ENCODE results near the gene GRK3. TPM values are rescaled to one million over a fixed set of nuclear protein-coding genes. Genes with fewer than 3 reads are reported as not detected.

GRK3 gene
- total RNA-seq, 4 donors from 2014 or later: 0.64 to 5.3 (median 2.8) TPM

DNA sequence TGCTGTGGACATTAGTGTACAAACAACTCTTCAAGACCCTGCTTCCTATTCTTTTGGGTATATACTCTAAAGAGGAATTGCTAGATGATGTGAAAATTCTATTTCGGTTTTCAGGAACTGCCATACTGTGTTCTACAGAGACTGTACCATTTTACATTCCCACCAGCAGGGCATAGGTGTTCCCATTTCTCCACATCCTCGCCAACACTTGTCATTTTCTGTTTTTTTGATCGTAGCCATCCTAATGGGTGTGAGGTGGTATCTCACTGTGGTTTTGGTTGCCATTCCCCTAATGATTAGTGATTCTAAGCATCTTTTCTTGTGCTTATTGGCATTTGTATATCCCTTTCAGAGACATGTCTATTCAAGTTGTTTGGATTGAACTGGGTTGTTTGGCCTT lies 29.8 kb upstream of the GRK3 start:
- no peak overlapping the region for H3K27ac ChIP-seq
- H3K4me3 ChIP-seq: no peak overlapping the region
- TF ChIP-seq CTCF (IDR thresholded peaks at IDR 0.05) (no peak), POLR2A (IDR thresholded peaks at IDR 0.05) (no peak)
- H3K36me3 ChIP-seq: no peaks in the 10 kb centered on the region
- no peaks in the 10 kb centered on the region for H3K9me3 ChIP-seq
- 94 to 95% methylated on average over 3 of the region's 3 CpGs for WGBS, 2 donors
- no peak for DNase-seq
- intact Hi-C loops (cut with DNase I): no loop called here
- H3K4me1 ChIP-seq: no peaks in the 10 kb centered on the region
- H3K27me3 ChIP-seq: no peaks in the 10 kb centered on the region

DNA sequence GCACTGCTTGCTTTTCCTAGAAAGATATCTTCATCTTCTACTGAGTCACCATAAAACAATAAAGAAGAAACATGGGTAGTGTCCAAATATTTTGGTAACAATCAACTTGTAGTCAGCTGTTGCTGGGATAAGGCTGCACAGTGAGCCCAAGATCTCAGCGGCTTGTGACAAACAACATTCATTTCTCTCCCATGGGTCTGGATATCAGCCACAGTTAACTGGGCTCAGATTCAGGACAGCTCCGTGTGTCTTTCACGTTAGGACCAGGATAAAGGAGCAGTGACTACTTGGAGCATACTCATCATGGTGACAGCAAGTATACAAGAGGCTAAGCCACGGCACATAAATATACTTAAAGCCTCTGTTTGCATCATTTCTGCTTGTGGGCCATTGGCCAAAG lies 27.9 kb upstream of the GRK3 start:
- TF ChIP-seq POLR2A (IDR thresholded peaks at IDR 0.05): no peak
- TF ChIP-seq CTCF (IDR thresholded peaks at IDR 0.05): no peak
- Histone ChIP-seq H3K27ac (no peak overlapping the region), H3K27me3 (no peaks in the 10 kb centered on the region), H3K36me3 (no peaks in the 10 kb centered on the region), H3K9me3 (no peaks in the 10 kb centered on the region), H3K4me3 (no peak overlapping the region), H3K4me1 (no peaks in the 10 kb centered on the region)
- intact Hi-C loops (cut with DNase I): no loop called here
- WGBS, 2 donors: 34 to 46% methylated on average over 4 of the region's 4 CpGs
- DNase-seq: no peak

GRCh38 chr22:25540166-25540907 lies 24.1 kb upstream of the GRK3 start:
- no peaks in the 10 kb centered on the region for H3K4me1 ChIP-seq
- intact Hi-C loops (cut with DNase I): no loop called here
- DNase-seq: no peak
- H3K4me3 ChIP-seq: no peak overlapping the region
- no peaks in the 10 kb centered on the region for H3K36me3 ChIP-seq
- WGBS, 2 donors: 76 to 84% methylated on average over 3 of the region's 3 CpGs
- no peak overlapping the region for H3K27ac ChIP-seq
- no peaks in the 10 kb centered on the region for H3K9me3 ChIP-seq
- TF ChIP-seq CTCF (IDR thresholded peaks at IDR 0.05): no peak
- TF ChIP-seq POLR2A (IDR thresholded peaks at IDR 0.05): no peak
- H3K27me3 ChIP-seq: no peaks in the 10 kb centered on the region

DNA sequence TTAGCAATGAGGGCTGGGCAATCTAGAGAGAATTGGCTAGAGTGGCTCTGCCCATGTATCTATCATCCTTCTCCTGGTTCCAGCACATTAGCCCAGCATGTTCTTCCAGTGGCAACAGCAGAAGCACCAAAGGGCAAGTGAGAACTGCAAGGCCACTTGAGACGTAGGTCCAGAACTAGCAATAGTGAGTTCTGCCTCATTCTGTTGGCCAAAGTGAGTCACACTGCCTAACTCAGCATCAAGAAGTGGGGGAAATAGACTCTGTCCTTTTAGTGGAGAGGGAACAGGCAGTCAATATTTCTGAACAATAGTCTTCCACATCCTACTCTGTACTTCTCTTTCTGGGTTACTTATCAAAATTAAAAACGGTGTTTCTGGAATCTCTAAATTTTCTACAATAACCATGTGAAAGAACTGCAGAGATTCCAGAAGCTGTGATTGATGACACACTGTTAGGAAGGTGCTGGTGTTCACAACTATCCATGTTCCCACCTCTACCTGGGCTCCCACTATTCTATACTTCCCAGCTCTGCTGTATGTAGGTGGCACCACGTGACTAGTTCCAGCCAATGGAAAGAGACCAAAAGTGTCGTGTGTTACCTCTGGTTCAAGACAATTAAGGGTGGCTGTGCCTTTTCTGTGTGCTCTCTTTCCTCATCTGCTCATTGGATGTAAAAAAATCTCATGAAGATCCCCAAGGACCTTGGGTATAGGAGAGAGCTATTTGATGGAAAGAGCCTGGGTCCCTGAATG lies 23.4 kb upstream of the GRK3 start:
- WGBS, 2 donors: 82 to 89% methylated on average over 4 of the region's 4 CpGs
- DNase-seq: no peak

More for the DNA sequence above, 23.4 kb upstream of the GRK3 start:
- Histone ChIP-seq H3K4me3 (no peak overlapping the region), H3K27ac (no peak overlapping the region), H3K9me3 (no peaks in the 10 kb centered on the region), H3K36me3 (no peaks in the 10 kb centered on the region), H3K4me1 (no peaks in the 10 kb centered on the region), H3K27me3 (no peaks in the 10 kb centered on the region)
- intact Hi-C loops (cut with DNase I): no loop called here
- TF ChIP-seq CTCF (IDR thresholded peaks at IDR 0.05) (no peak), POLR2A (IDR thresholded peaks at IDR 0.05) (no peak)
